DOHH2 (cell line): ENCODE data around the gene AURKA.
"Not testable (repeated sequence)": the region's sequence is repeated elsewhere in the genome, so short reads cannot be mapped to it uniquely, and the experiment has no call there.

Experiments used
- H3F3A ChIP-seq: fragments of 200-600 bp; sonication (generic), shearing (Covaris generic); 2 replicates; pipeline ENCODE4 v1.6.0; 2016; ENCODE audit warnings: antibody characterized with exemption, mild to moderate bottlenecking; ENCODE audit not compliant: control insufficient read depth, insufficient read depth
- H3K27ac ChIP-seq: fragments of 200-600 bp; sonication (generic); 2 replicates; pipeline ENCODE4 v1.5.1; 2014; ENCODE audit warnings: low read depth, mild to moderate bottlenecking, low read length, moderate library complexity
- H3K27me3 ChIP-seq: fragments of 200-600 bp; sonication (generic); 2 replicates; pipeline ENCODE4 v1.6.1; 2014; ENCODE audit warnings: mild to moderate bottlenecking, low read length, mixed read lengths; ENCODE audit not compliant: control insufficient read depth
- H3K36me3 ChIP-seq: fragments of 200-600 bp; sonication (generic); 2 replicates; pipeline ENCODE4 v1.6.1; 2014; ENCODE audit warnings: mild to moderate bottlenecking, low read length, moderate library complexity, mixed read lengths; ENCODE audit not compliant: control insufficient read depth
- H3K4me1 ChIP-seq: fragments of 200-600 bp; sonication (generic); 2 replicates; pipeline ENCODE4 v1.6.1; 2014; ENCODE audit warnings: mild to moderate bottlenecking, low read length, mixed read lengths; ENCODE audit not compliant: control insufficient read depth
- H3K4me2 ChIP-seq: fragments of 200-600 bp; sonication (generic); 2 replicates; pipeline ENCODE4 v1.6.0; 2014; ENCODE audit warnings: mild to moderate bottlenecking, low read length, moderate library complexity
- H3K4me3 ChIP-seq: fragments of 200-600 bp; sonication (generic); 2 replicates; pipeline ENCODE4 v1.5.1; 2014; ENCODE audit warnings: mild to moderate bottlenecking, low read length, mixed read lengths
- H3K79me2 ChIP-seq: fragments of 200-600 bp; sonication (generic); 2 replicates; pipeline ENCODE4 v1.6.1; 2014; ENCODE audit warnings: mild to moderate bottlenecking, low read length, mixed read lengths; ENCODE audit not compliant: control insufficient read depth
- H3K9me2 ChIP-seq: fragments of 200-600 bp; sonication (generic); replicated peaks from 2 replicates; pipeline ENCODE4 v1.6.1; 2014; ENCODE audit warnings: mild to moderate bottlenecking, low read length, mixed read lengths; ENCODE audit not compliant: control insufficient read depth
- H3K9me3 ChIP-seq: fragments of 200-600 bp; sonication (generic); 2 replicates; pipeline ENCODE4 v1.6.1; 2014; ENCODE audit warnings: antibody characterized with exemption, low read length, mixed read lengths; ENCODE audit not compliant: control insufficient read depth, insufficient read depth
- H4K20me1 ChIP-seq: fragments of 200-600 bp; sonication (generic); 2 replicates; pipeline ENCODE4 v1.6.0; 2014; ENCODE audit warnings: low read depth, mild to moderate bottlenecking, antibody characterized with exemption, low read length, moderate library complexity; ENCODE audit not compliant: control insufficient read depth, insufficient read depth
- CTCF ChIP-seq: fragments of 200-600 bp; sonication (generic); IDR thresholded peaks from one replicate; pipeline ENCODE4 v1.5.1; 2014; ENCODE audit warnings: antibody characterized with exemption, mild to moderate bottlenecking, low read depth, low read length; ENCODE audit not compliant: poor library complexity, severe bottlenecking
- EZH2phosphoT487 ChIP-seq: fragments of 200-600 bp; sonication (generic); IDR thresholded peaks from 2 replicates; pipeline ENCODE4 v1.6.1; 2017; ENCODE audit warnings: borderline replicate concordance, mild to moderate bottlenecking, antibody characterized with exemption, low read length, moderate library complexity, mixed read lengths

Gene AURKA

GRCh38 chr20:56412473-56412790 is 20.4 kb upstream of the AURKA start:
- Histone ChIP-seq H3K27ac (no peak overlapping the region), H3K4me3 (no peak overlapping the region), H3K9me2 (no peaks in the 10 kb centered on the region), H3K4me2 (no peak overlapping the region), H3F3A (no peaks in the 10 kb centered on the region), H3K4me1 (no peaks in the 10 kb centered on the region), H4K20me1 (peaks cover 3% of the 10 kb centered on the region; the same call in 1 of the 2 replicates), H3K79me2 (no peaks in the 10 kb centered on the region), H3K27me3 (no peaks in the 10 kb centered on the region), H3K36me3 (peaks cover 30% of the 10 kb centered on the region), H3K9me3 (no peaks in the 10 kb centered on the region)
- TF ChIP-seq EZH2phosphoT487 (no peak), CTCF (no peak)

DNA sequence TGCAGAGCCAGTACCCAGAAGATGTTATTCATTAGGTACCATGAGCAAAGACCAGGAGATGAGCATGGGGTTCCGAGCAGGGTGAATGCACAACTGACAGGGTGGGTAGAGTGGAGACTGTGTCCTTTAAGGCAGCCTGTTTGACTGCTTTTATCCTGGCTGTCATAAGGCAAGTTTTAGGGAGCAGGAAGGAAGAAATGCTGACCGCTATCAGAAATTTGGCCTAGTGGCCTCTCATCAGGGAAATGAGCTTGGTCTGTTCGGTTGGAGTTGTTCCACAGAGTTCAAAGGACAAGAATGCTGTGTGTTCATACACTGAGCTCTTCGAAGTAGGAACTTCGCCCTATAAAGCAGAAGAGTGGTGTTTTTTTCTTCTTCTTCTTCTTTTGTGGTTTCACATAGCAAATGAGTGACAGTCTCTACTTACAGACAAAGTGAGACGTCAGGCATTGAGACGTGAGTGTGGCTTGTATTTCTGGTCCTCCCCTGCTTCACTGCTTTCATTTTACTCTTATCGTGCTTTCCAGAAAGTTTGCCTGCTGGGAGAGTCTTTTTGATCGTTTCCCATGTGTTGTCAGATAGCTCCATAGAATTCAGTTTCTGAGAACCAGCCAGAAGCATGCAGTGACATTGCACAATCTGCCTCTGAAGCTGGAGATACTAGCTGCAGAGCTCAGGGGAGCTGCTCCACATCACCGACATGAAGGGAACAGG is 19.9 kb upstream of the AURKA start, which contains the start of gene CASS4:
Gene CASS4, plus strand, starts transcription at position 502 of the 714 bp plus-strand sequence. Its CDS starts 199 bp downstream, at position 701.
- TF ChIP-seq CTCF: no peak
- TF ChIP-seq EZH2phosphoT487: no peak
- Histone ChIP-seq H3K9me3 (no peaks in the 10 kb centered on the region), H3K79me2 (no peaks in the 10 kb centered on the region), H3K9me2 (no peaks in the 10 kb centered on the region), H3K4me2 (no peak within 1 kb of the TSS), H3K27me3 (no peaks in the 10 kb centered on the region), H3K4me3 (no peak within 1 kb of the TSS), H3K36me3 (peaks cover 35% of the 10 kb centered on the region), H3K4me1 (no peaks in the 10 kb centered on the region), H3K27ac (no peak within 1 kb of the TSS), H4K20me1 (peaks cover 4% of the 10 kb centered on the region; the same call in 1 of the 2 replicates), H3F3A (no peaks in the 10 kb centered on the region; the same call in 1 of the 2 replicates)

DNA sequence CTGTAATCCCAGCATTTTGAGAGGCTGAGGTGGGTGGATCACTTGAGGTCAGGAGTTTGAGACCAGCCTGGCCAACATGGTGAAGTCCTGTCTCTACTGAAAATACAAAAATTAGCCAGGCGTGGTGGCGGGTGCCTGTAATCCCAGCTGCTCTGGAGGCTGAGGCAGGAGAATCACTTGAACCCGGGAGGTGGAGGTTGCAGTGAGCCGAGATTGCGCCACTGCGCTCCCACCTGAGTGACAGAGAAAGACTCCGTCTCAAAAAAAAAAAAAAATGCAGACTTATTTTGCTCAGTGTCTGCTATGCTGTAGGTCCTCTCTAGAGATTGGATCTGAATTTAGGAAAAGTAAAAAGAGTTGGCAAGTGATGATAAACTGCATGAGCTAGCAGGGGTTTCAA is 19.3 kb upstream of the AURKA start:
- H3K4me1 ChIP-seq, H3K9me2 ChIP-seq, H3K4me3 ChIP-seq, H3K27ac ChIP-seq, H3K79me2 ChIP-seq, H3K4me2 ChIP-seq, H3K27me3 ChIP-seq, H3K9me3 ChIP-seq, H4K20me1 ChIP-seq, H3F3A ChIP-seq: not testable (repeated sequence)
- peaks cover 41% of the 10 kb centered on the region for H3K36me3 ChIP-seq

GRCh38 chr20:56409956-56410355 is 17.9 kb upstream of the AURKA start:
- no peaks in the 10 kb centered on the region for H3K9me2 ChIP-seq
- peaks cover 4% of the 10 kb centered on the region; the same call in 1 of the 2 replicates for H3K79me2 ChIP-seq
- H3K36me3 ChIP-seq: peaks cover 55% of the 10 kb centered on the region
- no peaks in the 10 kb centered on the region for H3K27me3 ChIP-seq
- H3F3A ChIP-seq: no peaks in the 10 kb centered on the region; the same call in 1 of the 2 replicates
- no peak overlapping the region for H3K4me3 ChIP-seq
- H3K9me3 ChIP-seq: no peaks in the 10 kb centered on the region
- TF ChIP-seq CTCF: no peak
- no peak for TF ChIP-seq EZH2phosphoT487
- peaks cover 6% of the 10 kb centered on the region; the same call in 1 of the 2 replicates for H4K20me1 ChIP-seq
- H3K27ac ChIP-seq: no peak overlapping the region
- H3K4me1 ChIP-seq: no peaks in the 10 kb centered on the region
- no peak overlapping the region for H3K4me2 ChIP-seq
